SK-N-SH (cell line): ENCODE results near the gene LTBP1. TPM values are rescaled to one million over a fixed set of nuclear protein-coding genes. Genes with fewer than 3 reads are reported as not detected.

Experiments used
- CTCF ChIA-PET: fragments of 300-600, 350-600 bp; formaldehyde crosslinking; extraction: SDS; loops from one replicate; lab custom pipeline; 2021; lab: Yijun Ruan, JAX
- POLR2A ChIA-PET: fragments of 350-600 bp; sonication (Branson Sonifier 250); formaldehyde crosslinking; extraction: SDS; loops from one replicate; lab custom pipeline; 2020; ENCODE audit warnings: antibody characterized with exemption, inconsistent platforms; lab: Yijun Ruan, JAX
- DNase-seq: peaks from one replicate; pipeline ENCODE4 v3.0.0; 2012
- H2AFZ ChIP-seq: fragments of 200-600 bp; sonication (generic); 2 replicates; pipeline ENCODE4 v1.8.1; 2016; ENCODE audit warnings: antibody characterized with exemption, mild to moderate bottlenecking, low read depth
- H3F3A ChIP-seq: fragments of 200-600 bp; sonication (generic); replicated peaks from 2 replicates; pipeline ENCODE3; 2016; ENCODE audit warnings: antibody characterized with exemption, mild to moderate bottlenecking; ENCODE audit not compliant: insufficient read depth
- H3K27ac ChIP-seq, 2 experiments: fragments of 200-500 bp in 1 of 2; fragments of 200-600 bp in 1 of 2; sonication (Bioruptor generic) in 1 of 2; sonication (generic), shearing (Covaris generic) in 1 of 2; 2 replicates each; pipeline versions ENCODE4 v1.5.1 to v1.6.1; 2014 to 2016; ENCODE audit warnings: low read depth in 2 of 2, inconsistent platforms in 1 of 2, low read length in 1 of 2, mild to moderate bottlenecking in 1 of 2, mixed read lengths in 1 of 2
- H3K27me3 ChIP-seq: fragments of 200-600 bp; sonication (generic), shearing (Covaris generic); 2 replicates; pipeline ENCODE4 v1.6.1; 2016; ENCODE audit warnings: mixed run types; ENCODE audit not compliant: insufficient read depth
- H3K36me3 ChIP-seq, 2 experiments: fragments of 200-500 bp in 1 of 2; fragments of 200-600 bp in 1 of 2; sonication (Bioruptor generic) in 1 of 2; sonication (generic) in 1 of 2; replicated peaks in 1 of 2; 2 replicates each; pipeline versions ENCODE3 to v1.5.1; 2014 to 2016; ENCODE audit warnings: low read length in 1 of 2, mild to moderate bottlenecking in 1 of 2; ENCODE audit not compliant: insufficient read depth in 2 of 2, control insufficient read depth in 1 of 2
- H3K4me1 ChIP-seq, 2 experiments: fragments of 200-500 bp in 1 of 2; fragments of 200-600 bp in 1 of 2; sonication (Bioruptor generic) in 1 of 2; sonication (generic), shearing (Covaris generic) in 1 of 2; 2 replicates each; pipeline versions ENCODE4 v1.5.1 to v1.6.1; 2014 to 2016; ENCODE audit warnings: low read depth in 1 of 2, low read length in 1 of 2, mixed run types in 1 of 2; ENCODE audit not compliant: insufficient read depth in 2 of 2, control insufficient read depth in 1 of 2
- H3K4me2 ChIP-seq: fragments of 200-600 bp; sonication (generic), shearing (Covaris generic); 2 replicates; pipeline ENCODE4 v1.6.1; 2017; ENCODE audit warnings: mixed run types
- H3K4me3 ChIP-seq, 2 experiments: fragments of 200-500 bp in 1 of 2; fragments of 200-600 bp in 1 of 2; sonication (Bioruptor generic) in 1 of 2; sonication (generic), shearing (Covaris generic) in 1 of 2; 2 replicates each; pipeline versions ENCODE4 v1.5.1 to v1.8.1; 2014 to 2016; ENCODE audit warnings: low read depth in 2 of 2, inconsistent platforms in 1 of 2, low read length in 1 of 2, mild to moderate bottlenecking in 1 of 2, mixed read lengths in 1 of 2, moderate library complexity in 1 of 2
- H3K79me2 ChIP-seq: fragments of 200-600 bp; sonication (generic); 2 replicates; pipeline ENCODE4 v1.8.1; 2017; ENCODE audit warnings: mild to moderate bottlenecking; ENCODE audit not compliant: insufficient read depth
- H3K9ac ChIP-seq: fragments of 200-600 bp; sonication (generic); 2 replicates; pipeline ENCODE4 v1.6.1; 2017; ENCODE audit warnings: mixed run types
- H3K9me2 ChIP-seq: fragments of 200-600 bp; sonication (generic); 2 replicates; pipeline ENCODE4 v1.6.1; 2017; ENCODE audit warnings: mixed run types
- H3K9me3 ChIP-seq: fragments of 200-600 bp; sonication (generic); 2 replicates; pipeline ENCODE4 v1.6.1; 2017; ENCODE audit warnings: mixed run types, mild to moderate bottlenecking, moderate library complexity
- H4K20me1 ChIP-seq: fragments of 200-600 bp; sonication (generic); 2 replicates; pipeline ENCODE4 v1.6.1; 2017; ENCODE audit warnings: mild to moderate bottlenecking, mixed run types; ENCODE audit not compliant: insufficient read depth
- ELF1 ChIP-seq: IDR thresholded peaks from 2 replicates; pipeline ENCODE4 v1.4.0; 2012
- EP300 ChIP-seq, 2 experiments: IDR thresholded peaks; 2 replicates each; pipeline versions ENCODE4 v1.4.0 to v1.6.1; 2012; ENCODE audit warnings: borderline replicate concordance in 1 of 2, low read depth in 1 of 2, low read length in 1 of 2
- EZH2phosphoT487 ChIP-seq: fragments of 200-600 bp; sonication (generic); IDR thresholded peaks from 2 replicates; pipeline ENCODE4 v1.6.1; 2017; ENCODE audit warnings: low read depth, mixed run types, mild to moderate bottlenecking, antibody characterized with exemption, moderate library complexity, borderline replicate concordance
- FOXM1 ChIP-seq: IDR thresholded peaks from 2 replicates; pipeline ENCODE4 v1.4.0; 2012; ENCODE audit warnings: low read depth, mild to moderate bottlenecking
- GABPA ChIP-seq: IDR thresholded peaks from 2 replicates; pipeline ENCODE4 v1.4.0; 2012; ENCODE audit warnings: low read depth, mild to moderate bottlenecking
- MXI1 ChIP-seq: IDR thresholded peaks from 2 replicates; pipeline ENCODE4 v1.6.1; 2012; ENCODE audit warnings: mild to moderate bottlenecking, low read depth, low read length, improper control_type of control experiment
- RCOR1 ChIP-seq: fragments of 150-350 bp; IDR thresholded peaks from 2 replicates; pipeline ENCODE4 v1.6.1; 2017; ENCODE audit warnings: antibody characterized with exemption, low read length
- RFX5 ChIP-seq: IDR thresholded peaks from 2 replicates; pipeline ENCODE4 v1.6.1; 2012; ENCODE audit warnings: mild to moderate bottlenecking, improper control_type of control experiment, low read length
- SIN3A ChIP-seq: IDR thresholded peaks from 2 replicates; pipeline ENCODE4 v1.6.1; 2012; ENCODE audit warnings: low read depth, mild to moderate bottlenecking, low read length, moderate library complexity, borderline replicate concordance
- TAF1 ChIP-seq: IDR thresholded peaks from 2 replicates; pipeline ENCODE4 v1.6.1; 2012; ENCODE audit warnings: low read depth, mild to moderate bottlenecking, low read length, moderate library complexity, borderline replicate concordance
- TCF12 ChIP-seq: IDR thresholded peaks from 2 replicates; pipeline ENCODE4 v1.4.0; 2012
- TEAD4 ChIP-seq: IDR thresholded peaks from 2 replicates; pipeline ENCODE4 v1.4.0; 2012; ENCODE audit warnings: mild to moderate bottlenecking, borderline replicate concordance; ENCODE audit not compliant: insufficient read depth
- YY1 ChIP-seq: IDR thresholded peaks from 2 replicates; pipeline ENCODE4 v1.4.0; 2012; ENCODE audit warnings: low read depth, mild to moderate bottlenecking
- WGBS: methylation state at CpG from one replicate; pipeline ENCODE4 v1.1.6; 2017; ENCODE audit warnings: low lambda C conversion rate; 5-methylcytosine and 5-hydroxymethylcytosine counted together
- polyA plus RNA-seq, 3 experiments: library from polyadenylated mRNA; depleted of rRNA; stranded (reverse); fragments of >200 nt; gene quantifications; 2 replicates each; pipeline ENCODE4 v1.2.3, GENCODE V29; 2012
- TF ChIP-seq, protein P1 (sequence below): fragments of 200-600 bp; sonication (generic); IDR thresholded peaks from 2 replicates; pipeline ENCODE4 v1.6.1; 2017; ENCODE audit warnings: antibody characterized with exemption, mild to moderate bottlenecking, moderate library complexity
- TF ChIP-seq, protein P2 (sequence below): IDR thresholded peaks from 2 replicates; pipeline ENCODE4 v1.4.0; 2012; ENCODE audit warnings: low read depth
- TF ChIP-seq, protein P3 (sequence below): IDR thresholded peaks from 2 replicates; pipeline ENCODE4; 2012
- TF ChIP-seq, protein P4 (sequence below): IDR thresholded peaks from 2 replicates; pipeline ENCODE4 v1.4.0; 2012; ENCODE audit warnings: low read depth, borderline replicate concordance
- TF ChIP-seq, protein P5 (sequence below): fragments of 150-350 bp; IDR thresholded peaks from 2 replicates; pipeline ENCODE4 v1.6.1; 2017; ENCODE audit warnings: antibody characterized with exemption, low read length, low read depth, borderline replicate concordance
- TF ChIP-seq, protein P6 (sequence below): fragments of 150-350 bp; IDR thresholded peaks from 2 replicates; pipeline ENCODE4 v1.6.1; 2016; ENCODE audit warnings: mild to moderate bottlenecking, low read depth, low read length

LTBP1 gene
- polyA plus RNA-seq, 1 of the 3 experiments (the other 2 are of a cell fraction), result 467 TPM

DNA sequence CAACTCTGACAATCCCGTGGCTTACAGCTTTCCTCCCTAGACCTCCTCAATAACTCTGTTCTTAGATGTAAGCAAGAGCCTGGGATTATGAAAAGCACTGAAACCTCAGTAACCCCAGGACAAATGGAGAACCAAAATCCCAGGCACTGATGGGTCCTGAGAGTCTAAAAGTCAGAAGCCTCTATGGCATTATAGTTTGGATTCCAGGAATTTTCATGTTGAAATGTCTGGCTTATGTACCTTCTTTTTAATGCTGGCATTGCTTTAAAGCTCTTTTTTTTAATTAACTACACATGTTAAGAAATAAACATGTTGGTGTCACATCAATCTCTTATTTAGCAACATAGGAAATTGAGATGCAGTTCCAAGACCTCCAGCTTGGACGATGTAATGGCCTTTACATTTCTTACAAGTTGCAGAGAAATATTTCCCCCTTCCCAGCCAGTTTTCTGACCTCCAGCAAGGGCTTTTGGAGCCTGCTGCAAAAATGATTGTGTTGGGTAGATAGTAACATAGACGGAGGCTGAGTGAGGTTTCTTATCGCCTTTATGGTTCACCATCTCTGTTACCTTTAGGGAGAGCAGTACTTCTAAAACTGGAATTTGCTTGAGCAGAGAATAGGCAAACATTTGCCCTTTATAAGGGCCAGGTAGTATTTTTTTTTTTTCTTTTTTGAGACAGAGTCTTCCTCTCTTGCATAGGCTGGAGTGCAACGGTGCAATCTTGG, 444.9 kb downstream of the LTBP1 start (continued):
- no peak for TF ChIP-seq RCOR1

DNA sequence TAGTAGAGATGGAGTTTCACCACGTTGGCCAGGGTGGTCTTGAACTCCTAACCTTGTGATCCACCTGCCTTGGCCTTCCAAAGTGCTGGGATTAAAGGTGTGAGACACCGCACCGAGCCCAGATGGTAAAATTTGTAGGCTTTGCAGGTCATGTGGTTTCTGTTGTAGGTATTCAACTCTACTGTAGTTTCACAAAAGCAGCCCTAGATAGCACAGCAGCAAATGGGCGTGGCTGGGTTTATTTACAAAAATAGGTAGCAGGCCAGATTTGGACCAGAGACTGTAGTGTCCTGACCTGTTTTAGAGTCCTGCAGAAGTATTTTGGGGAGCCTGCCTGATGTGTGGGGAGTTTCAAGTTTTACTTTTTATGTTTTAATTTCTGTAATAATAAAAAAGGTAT, 445.6 kb downstream of the LTBP1 start:
- peaks cover 16% of the 10 kb centered on the region; the same call in 1 of the 2 replicates for H3K79me2 ChIP-seq
- no peak overlapping the region for H3K4me3 ChIP-seq
- H4K20me1 ChIP-seq, result no peaks in the 10 kb centered on the region
- H3K9me2 ChIP-seq, result no peaks in the 10 kb centered on the region
- H3K4me1 ChIP-seq, result no peaks in the 10 kb centered on the region; a peak in 1 of 4 replicates
- H3K27me3 ChIP-seq, result no peaks in the 10 kb centered on the region
- WGBS, result 48% methylated on average over 4 of the region's 4 CpGs
- no peak overlapping the region for H3K9ac ChIP-seq
- no peaks in the 10 kb centered on the region for H3K9me3 ChIP-seq
- DNase-seq, result no peak
- peaks cover 5 to 35% of the 10 kb centered on the region in 2 experiments for H3K36me3 ChIP-seq
- ChIA-PET CTCF (no interaction called here), POLR2A (interaction anchor here (0.6 kb wide), 1 partner anchor 11 kb away, joined by 4 read pairs; no protein-coding TSS in a partner anchor)
- H3F3A ChIP-seq, result peaks cover 16% of the 10 kb centered on the region
- no peak for TF ChIP-seq GABPA
- TF ChIP-seq ELF1, result no peak
- TF ChIP-seq MXI1, result no peak
- no peak for TF ChIP-seq SIN3A
- peak overlapping the region in 1 of 2 experiments; percentile 71; a peak in 1 of 4 replicates for H3K27ac ChIP-seq
- H2AFZ ChIP-seq, result no peak overlapping the region
- H3K4me2 ChIP-seq, result no peak overlapping the region

DNA sequence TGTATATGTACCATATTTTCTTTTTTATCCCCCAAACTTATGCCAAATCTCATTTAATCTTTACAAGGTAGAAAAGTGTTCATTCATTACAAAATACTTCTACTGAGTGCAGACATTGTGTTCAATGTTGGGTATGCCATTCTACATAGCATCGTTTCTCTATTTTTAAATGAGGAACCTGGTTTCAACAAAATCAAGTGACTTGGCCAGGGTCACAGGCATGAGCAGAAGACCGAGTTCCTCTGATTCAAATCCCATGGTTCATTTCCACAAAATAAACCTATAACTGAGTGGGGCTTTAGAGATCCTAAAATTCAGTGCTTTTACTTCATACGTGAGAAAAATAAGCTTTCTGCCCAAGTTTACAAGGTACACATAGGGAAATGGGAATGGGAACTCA, 448.3 kb downstream of the LTBP1 start:
- Histone ChIP-seq H3K9ac (no peak overlapping the region), H3K36me3 (peaks cover 11 to 44% of the 10 kb centered on the region in 2 experiments), H4K20me1 (no peaks in the 10 kb centered on the region), H3K27ac (peak overlapping the region in 1 of 2 experiments; percentile 16; a peak in 1 of 4 replicates), H3K27me3 (no peaks in the 10 kb centered on the region), H3K9me3 (no peaks in the 10 kb centered on the region), H3F3A (peaks cover 22% of the 10 kb centered on the region), H3K4me2 (no peak overlapping the region), H3K79me2 (peaks cover 16% of the 10 kb centered on the region; the same call in 1 of the 2 replicates), H3K9me2 (no peaks in the 10 kb centered on the region), H2AFZ (no peak overlapping the region), H3K4me1 (no peaks in the 10 kb centered on the region), H3K4me3 (no peak overlapping the region)
- no peak for TF ChIP-seq RFX5
- no peak for TF ChIP-seq RCOR1
- no peak for TF ChIP-seq FOXM1
- no peak for TF ChIP-seq TAF1
- no peak for TF ChIP-seq TEAD4
- TF ChIP-seq, protein P1, sequence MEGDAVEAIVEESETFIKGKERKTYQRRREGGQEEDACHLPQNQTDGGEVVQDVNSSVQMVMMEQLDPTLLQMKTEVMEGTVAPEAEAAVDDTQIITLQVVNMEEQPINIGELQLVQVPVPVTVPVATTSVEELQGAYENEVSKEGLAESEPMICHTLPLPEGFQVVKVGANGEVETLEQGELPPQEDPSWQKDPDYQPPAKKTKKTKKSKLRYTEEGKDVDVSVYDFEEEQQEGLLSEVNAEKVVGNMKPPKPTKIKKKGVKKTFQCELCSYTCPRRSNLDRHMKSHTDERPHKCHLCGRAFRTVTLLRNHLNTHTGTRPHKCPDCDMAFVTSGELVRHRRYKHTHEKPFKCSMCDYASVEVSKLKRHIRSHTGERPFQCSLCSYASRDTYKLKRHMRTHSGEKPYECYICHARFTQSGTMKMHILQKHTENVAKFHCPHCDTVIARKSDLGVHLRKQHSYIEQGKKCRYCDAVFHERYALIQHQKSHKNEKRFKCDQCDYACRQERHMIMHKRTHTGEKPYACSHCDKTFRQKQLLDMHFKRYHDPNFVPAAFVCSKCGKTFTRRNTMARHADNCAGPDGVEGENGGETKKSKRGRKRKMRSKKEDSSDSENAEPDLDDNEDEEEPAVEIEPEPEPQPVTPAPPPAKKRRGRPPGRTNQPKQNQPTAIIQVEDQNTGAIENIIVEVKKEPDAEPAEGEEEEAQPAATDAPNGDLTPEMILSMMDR, result no peak
- TF ChIP-seq EZH2phosphoT487, result no peak
- no peak for TF ChIP-seq TCF12
- TF ChIP-seq EP300 (IDR thresholded peaks at IDR 0.05; ENCODE audit: borderline replicate concordance in 1 of 2, low read depth in 1 of 2, low read length in 1 of 2), result no peak
- TF ChIP-seq, protein P2, sequence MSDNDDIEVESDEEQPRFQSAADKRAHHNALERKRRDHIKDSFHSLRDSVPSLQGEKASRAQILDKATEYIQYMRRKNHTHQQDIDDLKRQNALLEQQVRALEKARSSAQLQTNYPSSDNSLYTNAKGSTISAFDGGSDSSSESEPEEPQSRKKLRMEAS, result no peak
- no peak for TF ChIP-seq SIN3A
- TF ChIP-seq, protein P3, sequence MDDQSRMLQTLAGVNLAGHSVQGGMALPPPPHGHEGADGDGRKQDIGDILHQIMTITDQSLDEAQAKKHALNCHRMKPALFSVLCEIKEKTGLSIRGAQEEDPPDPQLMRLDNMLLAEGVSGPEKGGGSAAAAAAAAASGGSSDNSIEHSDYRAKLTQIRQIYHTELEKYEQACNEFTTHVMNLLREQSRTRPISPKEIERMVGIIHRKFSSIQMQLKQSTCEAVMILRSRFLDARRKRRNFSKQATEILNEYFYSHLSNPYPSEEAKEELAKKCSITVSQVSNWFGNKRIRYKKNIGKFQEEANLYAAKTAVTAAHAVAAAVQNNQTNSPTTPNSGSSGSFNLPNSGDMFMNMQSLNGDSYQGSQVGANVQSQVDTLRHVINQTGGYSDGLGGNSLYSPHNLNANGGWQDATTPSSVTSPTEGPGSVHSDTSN, result no peak
- TF ChIP-seq, protein P4, sequence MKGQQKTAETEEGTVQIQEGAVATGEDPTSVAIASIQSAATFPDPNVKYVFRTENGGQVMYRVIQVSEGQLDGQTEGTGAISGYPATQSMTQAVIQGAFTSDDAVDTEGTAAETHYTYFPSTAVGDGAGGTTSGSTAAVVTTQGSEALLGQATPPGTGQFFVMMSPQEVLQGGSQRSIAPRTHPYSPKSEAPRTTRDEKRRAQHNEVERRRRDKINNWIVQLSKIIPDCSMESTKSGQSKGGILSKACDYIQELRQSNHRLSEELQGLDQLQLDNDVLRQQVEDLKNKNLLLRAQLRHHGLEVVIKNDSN, result no peak
- TF ChIP-seq, protein P5, sequence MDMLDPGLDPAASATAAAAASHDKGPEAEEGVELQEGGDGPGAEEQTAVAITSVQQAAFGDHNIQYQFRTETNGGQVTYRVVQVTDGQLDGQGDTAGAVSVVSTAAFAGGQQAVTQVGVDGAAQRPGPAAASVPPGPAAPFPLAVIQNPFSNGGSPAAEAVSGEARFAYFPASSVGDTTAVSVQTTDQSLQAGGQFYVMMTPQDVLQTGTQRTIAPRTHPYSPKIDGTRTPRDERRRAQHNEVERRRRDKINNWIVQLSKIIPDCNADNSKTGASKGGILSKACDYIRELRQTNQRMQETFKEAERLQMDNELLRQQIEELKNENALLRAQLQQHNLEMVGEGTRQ, result no peak
- TF ChIP-seq, protein P6, sequence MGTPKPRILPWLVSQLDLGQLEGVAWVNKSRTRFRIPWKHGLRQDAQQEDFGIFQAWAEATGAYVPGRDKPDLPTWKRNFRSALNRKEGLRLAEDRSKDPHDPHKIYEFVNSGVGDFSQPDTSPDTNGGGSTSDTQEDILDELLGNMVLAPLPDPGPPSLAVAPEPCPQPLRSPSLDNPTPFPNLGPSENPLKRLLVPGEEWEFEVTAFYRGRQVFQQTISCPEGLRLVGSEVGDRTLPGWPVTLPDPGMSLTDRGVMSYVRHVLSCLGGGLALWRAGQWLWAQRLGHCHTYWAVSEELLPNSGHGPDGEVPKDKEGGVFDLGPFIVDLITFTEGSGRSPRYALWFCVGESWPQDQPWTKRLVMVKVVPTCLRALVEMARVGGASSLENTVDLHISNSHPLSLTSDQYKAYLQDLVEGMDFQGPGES, result no peak
- TF ChIP-seq YY1, result no peak
- ChIA-PET POLR2A (no interaction called here), CTCF (interaction anchor here (0.6 to 2.3 kb wide), 10 partner anchors 10 to 1147 kb away, joined by 3 to 14 read pairs (median 4); no protein-coding TSS in a partner anchor)
- 47% methylated on average over 3 of the region's 3 CpGs for WGBS
- no peak for DNase-seq
